Measurements from ENCODE around the gene GALNTL6.

DNA sequence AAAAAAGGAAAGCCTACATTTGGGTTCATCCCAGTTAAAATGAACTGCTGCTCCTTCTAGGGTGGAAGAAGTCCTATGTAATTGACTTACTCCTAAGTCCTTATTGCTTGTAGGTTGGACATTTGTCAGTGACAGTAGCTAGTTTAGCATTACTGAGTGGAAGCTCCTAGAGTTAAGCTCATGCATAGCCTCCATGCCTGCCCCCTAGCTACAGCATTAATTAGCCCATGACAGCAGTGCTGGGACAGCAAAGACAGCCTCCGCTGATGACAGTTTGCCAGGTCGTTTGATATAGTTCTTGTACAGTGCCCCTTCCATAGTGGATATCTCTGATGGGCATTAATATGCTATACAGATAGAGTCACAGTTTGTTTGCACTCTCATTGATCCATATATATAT lies 18.7 kb upstream of the GALNTL6 start:
- TF ChIP-seq, protein P1, sequence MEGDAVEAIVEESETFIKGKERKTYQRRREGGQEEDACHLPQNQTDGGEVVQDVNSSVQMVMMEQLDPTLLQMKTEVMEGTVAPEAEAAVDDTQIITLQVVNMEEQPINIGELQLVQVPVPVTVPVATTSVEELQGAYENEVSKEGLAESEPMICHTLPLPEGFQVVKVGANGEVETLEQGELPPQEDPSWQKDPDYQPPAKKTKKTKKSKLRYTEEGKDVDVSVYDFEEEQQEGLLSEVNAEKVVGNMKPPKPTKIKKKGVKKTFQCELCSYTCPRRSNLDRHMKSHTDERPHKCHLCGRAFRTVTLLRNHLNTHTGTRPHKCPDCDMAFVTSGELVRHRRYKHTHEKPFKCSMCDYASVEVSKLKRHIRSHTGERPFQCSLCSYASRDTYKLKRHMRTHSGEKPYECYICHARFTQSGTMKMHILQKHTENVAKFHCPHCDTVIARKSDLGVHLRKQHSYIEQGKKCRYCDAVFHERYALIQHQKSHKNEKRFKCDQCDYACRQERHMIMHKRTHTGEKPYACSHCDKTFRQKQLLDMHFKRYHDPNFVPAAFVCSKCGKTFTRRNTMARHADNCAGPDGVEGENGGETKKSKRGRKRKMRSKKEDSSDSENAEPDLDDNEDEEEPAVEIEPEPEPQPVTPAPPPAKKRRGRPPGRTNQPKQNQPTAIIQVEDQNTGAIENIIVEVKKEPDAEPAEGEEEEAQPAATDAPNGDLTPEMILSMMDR (IDR thresholded peaks at IDR 0.05 in 2 of 3, conservative IDR thresholded peaks at IDR 0.05 in 1 of 3; ENCODE audit: borderline replicate concordance in 1 of 3, insufficient read depth in 1 of 3, low read depth in 2 of 3, low read length in 2 of 3) = 0 out of 6 replicates have a peak, but pooled peaks of 1 of the 3 experiments have one; percentile 9
- TF ChIP-seq YY1 (IDR thresholded peaks at IDR 0.05; ENCODE audit: extremely low read depth, insufficient replicate concordance, low read depth, low read length) (no peak), POLR2AphosphoS5 (IDR thresholded peaks at IDR 0.05; ENCODE audit: low read depth, low read length) (no peak), ZFX (IDR thresholded peaks at IDR 0.05) (no peak), POLR2A (IDR thresholded peaks at IDR 0.05; ENCODE audit: borderline replicate concordance, extremely low read depth, insufficient read depth, insufficient read length) (no peak), SIN3A (IDR thresholded peaks at IDR 0.05; ENCODE audit: low read depth) (no peak), SP1 (IDR thresholded peaks at IDR 0.05; ENCODE audit: low read depth) (no peak), EZH2phosphoT487 (IDR thresholded peaks at IDR 0.05; ENCODE audit: borderline replicate concordance) (no peak), RAD21 (IDR thresholded peaks at IDR 0.05; ENCODE audit: low read depth) (no peak)
- TF ChIP-seq, protein P2, sequence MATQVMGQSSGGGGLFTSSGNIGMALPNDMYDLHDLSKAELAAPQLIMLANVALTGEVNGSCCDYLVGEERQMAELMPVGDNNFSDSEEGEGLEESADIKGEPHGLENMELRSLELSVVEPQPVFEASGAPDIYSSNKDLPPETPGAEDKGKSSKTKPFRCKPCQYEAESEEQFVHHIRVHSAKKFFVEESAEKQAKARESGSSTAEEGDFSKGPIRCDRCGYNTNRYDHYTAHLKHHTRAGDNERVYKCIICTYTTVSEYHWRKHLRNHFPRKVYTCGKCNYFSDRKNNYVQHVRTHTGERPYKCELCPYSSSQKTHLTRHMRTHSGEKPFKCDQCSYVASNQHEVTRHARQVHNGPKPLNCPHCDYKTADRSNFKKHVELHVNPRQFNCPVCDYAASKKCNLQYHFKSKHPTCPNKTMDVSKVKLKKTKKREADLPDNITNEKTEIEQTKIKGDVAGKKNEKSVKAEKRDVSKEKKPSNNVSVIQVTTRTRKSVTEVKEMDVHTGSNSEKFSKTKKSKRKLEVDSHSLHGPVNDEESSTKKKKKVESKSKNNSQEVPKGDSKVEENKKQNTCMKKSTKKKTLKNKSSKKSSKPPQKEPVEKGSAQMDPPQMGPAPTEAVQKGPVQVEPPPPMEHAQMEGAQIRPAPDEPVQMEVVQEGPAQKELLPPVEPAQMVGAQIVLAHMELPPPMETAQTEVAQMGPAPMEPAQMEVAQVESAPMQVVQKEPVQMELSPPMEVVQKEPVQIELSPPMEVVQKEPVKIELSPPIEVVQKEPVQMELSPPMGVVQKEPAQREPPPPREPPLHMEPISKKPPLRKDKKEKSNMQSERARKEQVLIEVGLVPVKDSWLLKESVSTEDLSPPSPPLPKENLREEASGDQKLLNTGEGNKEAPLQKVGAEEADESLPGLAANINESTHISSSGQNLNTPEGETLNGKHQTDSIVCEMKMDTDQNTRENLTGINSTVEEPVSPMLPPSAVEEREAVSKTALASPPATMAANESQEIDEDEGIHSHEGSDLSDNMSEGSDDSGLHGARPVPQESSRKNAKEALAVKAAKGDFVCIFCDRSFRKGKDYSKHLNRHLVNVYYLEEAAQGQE (IDR thresholded peaks at IDR 0.05; ENCODE audit: low read depth) = no peak
- TF ChIP-seq, protein P3, sequence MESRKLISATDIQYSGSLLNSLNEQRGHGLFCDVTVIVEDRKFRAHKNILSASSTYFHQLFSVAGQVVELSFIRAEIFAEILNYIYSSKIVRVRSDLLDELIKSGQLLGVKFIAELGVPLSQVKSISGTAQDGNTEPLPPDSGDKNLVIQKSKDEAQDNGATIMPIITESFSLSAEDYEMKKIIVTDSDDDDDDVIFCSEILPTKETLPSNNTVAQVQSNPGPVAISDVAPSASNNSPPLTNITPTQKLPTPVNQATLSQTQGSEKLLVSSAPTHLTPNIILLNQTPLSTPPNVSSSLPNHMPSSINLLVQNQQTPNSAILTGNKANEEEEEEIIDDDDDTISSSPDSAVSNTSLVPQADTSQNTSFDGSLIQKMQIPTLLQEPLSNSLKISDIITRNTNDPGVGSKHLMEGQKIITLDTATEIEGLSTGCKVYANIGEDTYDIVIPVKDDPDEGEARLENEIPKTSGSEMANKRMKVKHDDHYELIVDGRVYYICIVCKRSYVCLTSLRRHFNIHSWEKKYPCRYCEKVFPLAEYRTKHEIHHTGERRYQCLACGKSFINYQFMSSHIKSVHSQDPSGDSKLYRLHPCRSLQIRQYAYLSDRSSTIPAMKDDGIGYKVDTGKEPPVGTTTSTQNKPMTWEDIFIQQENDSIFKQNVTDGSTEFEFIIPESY (IDR thresholded peaks at IDR 0.05; ENCODE audit: extremely low read depth, insufficient replicate concordance, low read length) = no peak
